H1 (cell line): ENCODE measurements around the gene SCO1.

Experiments used
- ASH2L ChIP-seq: fragments of 200-600, 300-600 bp; sonication (generic); IDR thresholded peaks from one replicate; pipeline ENCODE4 v1.7.1; 2017; ENCODE audit warnings: low read length
- BRCA1 ChIP-seq: IDR thresholded peaks from 2 replicates; pipeline ENCODE4 v1.6.1; 2012; ENCODE audit warnings: low read depth, low read length, improper control_type of control experiment
- CREB1 ChIP-seq: IDR thresholded peaks from 2 replicates; pipeline ENCODE4 v1.6.1; 2012; ENCODE audit warnings: inconsistent platforms
- EP300 ChIP-seq, 2 experiments: IDR thresholded peaks; 1 replicate in 1 of 2; 2 replicates in 1 of 2; pipeline ENCODE4 v1.6.1; 2011 to 2012; ENCODE audit warnings: low read depth in 2 of 2, low read length in 2 of 2, mild to moderate bottlenecking in 2 of 2, borderline replicate concordance in 1 of 2, inconsistent platforms in 1 of 2, moderate library complexity in 1 of 2
- GABPA ChIP-seq: IDR thresholded peaks from 2 replicates; pipeline ENCODE4 v1.6.1; 2011; ENCODE audit warnings: mild to moderate bottlenecking, low read length, moderate library complexity, borderline replicate concordance; ENCODE audit not compliant: insufficient read depth
- HDAC2 ChIP-seq, 2 experiments: fragments of 300-600 bp in 1 of 2; sonication (generic) in 1 of 2; IDR thresholded peaks; 2 replicates each; pipeline ENCODE4 v1.6.1; 2011 to 2012; ENCODE audit warnings: low read depth in 2 of 2, low read length in 2 of 2, mild to moderate bottlenecking in 2 of 2, moderate library complexity in 2 of 2, borderline replicate concordance in 1 of 2, inconsistent platforms in 1 of 2
- POLR2A ChIP-seq, 2 experiments: IDR thresholded peaks; 1 replicate in 1 of 2; 2 replicates in 1 of 2; pipeline ENCODE4 v1.6.1; 2011; ENCODE audit warnings: low read depth in 2 of 2, low read length in 2 of 2, mild to moderate bottlenecking in 2 of 2; ENCODE audit errors: control extremely low read depth in 1 of 2
- RFX5 ChIP-seq: IDR thresholded peaks from 2 replicates; pipeline ENCODE4 v1.6.1; 2011; ENCODE audit warnings: low read depth, low read length, improper control_type of control experiment, borderline replicate concordance
- TCF12 ChIP-seq: IDR thresholded peaks from 2 replicates; pipeline ENCODE4 v1.6.1; 2011; ENCODE audit warnings: low read depth, mild to moderate bottlenecking, low read length
- TF ChIP-seq, protein P1 (sequence below), 3 experiments: IDR thresholded peaks; 1 replicate in 2 of 3; 2 replicates in 1 of 3; pipeline versions ENCODE4 v1.5.1 to v1.6.1; 2011; ENCODE audit warnings: low read length in 3 of 3, mild to moderate bottlenecking in 3 of 3, inconsistent platforms in 2 of 3, low read depth in 1 of 3, moderate library complexity in 1 of 3; ENCODE audit not compliant: insufficient read depth in 1 of 3; ENCODE audit errors: control extremely low read depth in 1 of 3

DNA sequence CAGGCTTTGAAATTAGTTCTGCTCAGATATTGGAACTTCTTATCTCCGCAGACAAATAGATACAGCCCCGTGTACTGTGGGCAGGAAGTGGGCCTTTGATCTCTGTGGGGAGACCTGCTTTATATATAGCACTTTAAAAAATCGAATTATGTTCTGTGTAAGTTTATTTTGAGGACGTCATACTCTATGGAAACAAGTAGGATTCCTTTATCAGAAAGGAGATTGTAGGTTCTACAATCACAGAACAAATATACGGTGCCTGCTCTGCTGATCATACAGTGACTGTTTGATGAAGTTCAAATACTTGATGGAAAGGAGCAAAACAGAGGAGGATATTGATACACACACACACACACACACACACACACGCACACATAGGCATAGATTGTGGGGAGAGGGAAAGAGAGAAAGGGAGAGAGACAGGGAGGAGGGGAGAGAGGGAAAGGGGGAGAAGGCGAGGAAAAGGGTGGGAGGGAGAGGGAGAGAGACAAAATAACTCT lies 47.2 kb upstream of the SCO1 start:
- TF ChIP-seq, protein P1, sequence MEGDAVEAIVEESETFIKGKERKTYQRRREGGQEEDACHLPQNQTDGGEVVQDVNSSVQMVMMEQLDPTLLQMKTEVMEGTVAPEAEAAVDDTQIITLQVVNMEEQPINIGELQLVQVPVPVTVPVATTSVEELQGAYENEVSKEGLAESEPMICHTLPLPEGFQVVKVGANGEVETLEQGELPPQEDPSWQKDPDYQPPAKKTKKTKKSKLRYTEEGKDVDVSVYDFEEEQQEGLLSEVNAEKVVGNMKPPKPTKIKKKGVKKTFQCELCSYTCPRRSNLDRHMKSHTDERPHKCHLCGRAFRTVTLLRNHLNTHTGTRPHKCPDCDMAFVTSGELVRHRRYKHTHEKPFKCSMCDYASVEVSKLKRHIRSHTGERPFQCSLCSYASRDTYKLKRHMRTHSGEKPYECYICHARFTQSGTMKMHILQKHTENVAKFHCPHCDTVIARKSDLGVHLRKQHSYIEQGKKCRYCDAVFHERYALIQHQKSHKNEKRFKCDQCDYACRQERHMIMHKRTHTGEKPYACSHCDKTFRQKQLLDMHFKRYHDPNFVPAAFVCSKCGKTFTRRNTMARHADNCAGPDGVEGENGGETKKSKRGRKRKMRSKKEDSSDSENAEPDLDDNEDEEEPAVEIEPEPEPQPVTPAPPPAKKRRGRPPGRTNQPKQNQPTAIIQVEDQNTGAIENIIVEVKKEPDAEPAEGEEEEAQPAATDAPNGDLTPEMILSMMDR (IDR thresholded peaks at IDR 0.05; ENCODE audit: control extremely low read depth in 1 of 3, insufficient read depth in 1 of 3, low read depth in 1 of 3, low read length in 3 of 3) = no peak
- no peak for TF ChIP-seq EP300 (IDR thresholded peaks at IDR 0.05; ENCODE audit: borderline replicate concordance in 1 of 2, low read depth in 2 of 2, low read length in 2 of 2)
- TF ChIP-seq ASH2L = no peak
- TF ChIP-seq CREB1 = no peak
- no peak for TF ChIP-seq POLR2A (IDR thresholded peaks at IDR 0.05; ENCODE audit: control extremely low read depth in 1 of 2, low read depth in 2 of 2, low read length in 2 of 2)
- TF ChIP-seq TCF12 = no peak
- TF ChIP-seq GABPA = no peak
- no peak for TF ChIP-seq BRCA1
- no peak for TF ChIP-seq HDAC2 (IDR thresholded peaks at IDR 0.05; ENCODE audit: borderline replicate concordance in 1 of 2, low read depth in 2 of 2, low read length in 2 of 2)
- no peak for TF ChIP-seq RFX5
